ENCODE data around the gene PRKCH.
A peak's percentile ranks its signal among the peaks of the same experiment; 100 is the strongest.

The PRKCH gene

GRCh38 chr14:61437381-61437780 is 116.0 kb downstream of the PRKCH start:
- TF ChIP-seq PAX5 (IDR thresholded peaks at IDR 0.05; ENCODE audit: insufficient read depth, low read length, severe bottlenecking): no peak
- no peak for TF ChIP-seq POLR2AphosphoS5 (IDR thresholded peaks at IDR 0.05; ENCODE audit: low read depth, low read length)
- TF ChIP-seq POLR2A (IDR thresholded peaks at IDR 0.05; ENCODE audit: low read depth, low read length): no peak
- no peak for TF ChIP-seq SPI1 (IDR thresholded peaks at IDR 0.05; ENCODE audit: low read depth, low read length)
- TF ChIP-seq POU2F2 (IDR thresholded peaks at IDR 0.05; ENCODE audit: low read depth, low read length): no peak
- TF ChIP-seq TAF1 (IDR thresholded peaks at IDR 0.05; ENCODE audit: low read depth, low read length): no peak
- no peak for DNase-seq (ENCODE audit: insufficient read length, low spot score)
- no peak for FAIRE-seq

DNA sequence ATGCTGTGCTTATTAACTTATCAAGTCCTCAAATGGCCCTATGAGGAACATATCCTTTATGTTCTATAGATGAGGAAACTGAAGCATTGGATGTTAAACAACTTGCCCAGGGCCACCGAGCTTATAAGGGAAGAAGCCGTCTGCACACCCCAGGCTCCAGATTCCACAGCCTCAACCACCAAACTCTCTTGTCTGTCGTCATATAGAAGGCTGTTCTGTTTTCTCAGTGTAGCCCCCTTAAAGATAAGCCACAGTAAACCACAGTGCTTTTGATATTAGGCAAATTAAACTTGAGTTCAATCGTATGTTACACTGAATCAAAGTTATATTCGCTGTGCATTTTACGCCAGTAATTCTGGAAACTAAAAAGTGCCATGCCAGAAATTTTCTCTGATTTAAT is 116.7 kb downstream of the PRKCH start:
- FAIRE-seq (no peak), DNase-seq (ENCODE audit: insufficient read length, low spot score) (no peak)
- TF ChIP-seq POLR2AphosphoS5 (IDR thresholded peaks at IDR 0.05; ENCODE audit: low read depth, low read length): no peak

GRCh38 chr14:61438497-61438859 is 117.1 kb downstream of the PRKCH start:
- peak; percentile 48 for FAIRE-seq
- TF ChIP-seq POLR2AphosphoS5 (IDR thresholded peaks at IDR 0.05; ENCODE audit: low read depth, low read length) (no peak), TAF1 (IDR thresholded peaks at IDR 0.05; ENCODE audit: low read depth, low read length) (no peak), PAX5 (IDR thresholded peaks at IDR 0.05; ENCODE audit: insufficient read depth, low read length, severe bottlenecking) (no peak), POU2F2 (IDR thresholded peaks at IDR 0.05; ENCODE audit: low read depth, low read length) (no peak), POLR2A (IDR thresholded peaks at IDR 0.05; ENCODE audit: low read depth, low read length) (no peak), SPI1 (IDR thresholded peaks at IDR 0.05; ENCODE audit: low read depth, low read length) (no peak)
- no peak for DNase-seq (ENCODE audit: insufficient read length, low spot score)

DNA sequence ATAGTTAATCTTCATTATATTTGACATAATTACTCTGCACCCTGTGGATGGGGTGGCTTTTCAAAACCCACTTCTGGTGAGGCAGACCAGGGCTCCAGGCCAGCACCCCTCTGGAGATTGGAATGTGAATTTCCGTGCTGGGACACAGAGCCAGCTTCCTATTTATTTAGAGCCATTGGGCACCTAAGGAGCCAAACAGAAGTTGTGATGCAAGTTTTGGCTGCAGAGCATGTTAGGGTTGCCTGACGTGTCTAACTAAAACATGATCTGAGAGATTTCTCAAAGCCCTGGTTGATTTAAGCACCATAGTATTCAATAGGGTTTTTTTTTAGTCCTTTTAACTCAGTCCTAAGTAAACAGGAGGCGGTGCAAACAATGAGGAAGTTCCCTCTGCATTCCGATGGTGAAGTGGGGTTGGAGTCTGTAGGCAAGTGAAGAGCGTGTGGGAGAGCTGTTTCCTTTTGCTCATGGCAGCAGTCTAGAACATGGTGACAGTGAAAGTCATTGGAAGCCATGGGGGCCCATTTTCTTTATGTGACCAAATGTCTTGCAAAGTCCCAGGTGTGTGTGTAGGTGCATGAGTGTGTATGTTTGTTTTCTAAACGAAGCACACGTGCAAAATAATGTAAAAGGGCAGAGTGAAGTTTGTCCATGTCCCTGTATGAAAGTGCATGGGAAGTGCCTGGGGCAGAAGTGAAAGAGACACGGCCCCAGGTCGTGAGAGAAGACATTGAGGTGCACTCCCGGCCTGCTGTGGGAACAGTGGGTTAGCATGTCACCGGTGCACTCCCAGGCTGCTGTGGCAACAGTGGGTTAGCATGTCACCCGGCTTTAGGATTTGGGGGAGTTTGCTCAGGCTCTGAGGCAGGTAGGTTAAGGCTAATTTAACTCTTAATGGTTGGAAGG is 117.7 kb downstream of the PRKCH start:
- peak; percentile 95 for FAIRE-seq
- peak; percentile 34; the same call in 1 of the 2 replicates for TF ChIP-seq POLR2AphosphoS5 (IDR thresholded peaks at IDR 0.05; ENCODE audit: low read depth, low read length)
- no peak for TF ChIP-seq PAX5 (IDR thresholded peaks at IDR 0.05; ENCODE audit: insufficient read depth, low read length, severe bottlenecking)
- TF ChIP-seq TAF1 (IDR thresholded peaks at IDR 0.05; ENCODE audit: low read depth, low read length): no peak
- no peak for TF ChIP-seq POU2F2 (IDR thresholded peaks at IDR 0.05; ENCODE audit: low read depth, low read length)
- peak; percentile 88 for TF ChIP-seq SPI1 (IDR thresholded peaks at IDR 0.05; ENCODE audit: low read depth, low read length)
- peak; percentile 54; the same call in 1 of the 2 replicates for TF ChIP-seq POLR2A (IDR thresholded peaks at IDR 0.05; ENCODE audit: low read depth, low read length)
- no peak for DNase-seq (ENCODE audit: insufficient read length, low spot score)

GRCh38 chr14:61439779-61440418 is 118.5 kb downstream of the PRKCH start:
- FAIRE-seq (peak; percentile 73), DNase-seq (ENCODE audit: insufficient read length, low spot score) (no peak)
- TF ChIP-seq TAF1 (IDR thresholded peaks at IDR 0.05; ENCODE audit: low read depth, low read length) (no peak), POLR2A (IDR thresholded peaks at IDR 0.05; ENCODE audit: low read depth, low read length) (no peak), POU2F2 (IDR thresholded peaks at IDR 0.05; ENCODE audit: low read depth, low read length) (no peak), SPI1 (IDR thresholded peaks at IDR 0.05; ENCODE audit: low read depth, low read length) (no peak), POLR2AphosphoS5 (IDR thresholded peaks at IDR 0.05; ENCODE audit: low read depth, low read length) (no peak), PAX5 (IDR thresholded peaks at IDR 0.05; ENCODE audit: insufficient read depth, low read length, severe bottlenecking) (no peak)

- DNase-seq (ENCODE audit: insufficient read length, low spot score): no peak
- TF ChIP-seq SPI1 (IDR thresholded peaks at IDR 0.05; ENCODE audit: low read depth, low read length): no peak
- TF ChIP-seq POU2F2 (IDR thresholded peaks at IDR 0.05; ENCODE audit: low read depth, low read length): no peak
- no peak for TF ChIP-seq POLR2AphosphoS5 (IDR thresholded peaks at IDR 0.05; ENCODE audit: low read depth, low read length)
- TF ChIP-seq POLR2A (IDR thresholded peaks at IDR 0.05; ENCODE audit: low read depth, low read length): no peak
- TF ChIP-seq PAX5 (IDR thresholded peaks at IDR 0.05; ENCODE audit: insufficient read depth, low read length, severe bottlenecking): no peak
- TF ChIP-seq TAF1 (IDR thresholded peaks at IDR 0.05; ENCODE audit: low read depth, low read length): no peak
- no peak for FAIRE-seq
These were observed 122.1 kb downstream of the PRKCH start for GRCh38 chr14:61443481-61443880.

DNA sequence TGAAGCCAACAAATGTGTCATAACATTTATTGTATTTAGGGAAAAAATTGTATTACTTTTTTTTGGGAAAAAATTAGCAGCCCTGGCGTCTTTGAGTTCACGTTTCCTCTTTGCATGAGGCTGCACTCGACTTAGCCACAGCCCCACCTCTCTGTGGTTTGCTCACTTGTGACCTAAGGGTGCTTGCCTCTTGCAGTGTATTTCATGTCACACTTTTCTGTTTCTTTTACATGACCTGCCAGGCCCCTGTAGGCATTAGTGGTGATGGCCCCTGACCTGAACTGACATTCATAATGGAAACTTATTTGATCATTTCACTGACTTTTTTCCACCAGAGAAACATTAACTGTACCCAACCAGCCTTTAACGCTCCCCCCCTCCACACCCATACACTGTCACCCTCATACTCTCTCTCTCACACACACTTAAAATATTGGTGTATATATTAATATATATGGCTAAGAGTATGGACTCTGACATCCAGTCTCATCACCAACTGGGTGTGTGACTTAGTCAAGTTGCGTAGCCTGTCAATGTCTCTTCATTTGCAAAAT is 122.9 kb downstream of the PRKCH start:
- FAIRE-seq (peak; percentile 93), DNase-seq (ENCODE audit: insufficient read length, low spot score) (no peak)
- TF ChIP-seq POLR2A (IDR thresholded peaks at IDR 0.05; ENCODE audit: low read depth, low read length) (no peak), POLR2AphosphoS5 (IDR thresholded peaks at IDR 0.05; ENCODE audit: low read depth, low read length) (no peak), SPI1 (IDR thresholded peaks at IDR 0.05; ENCODE audit: low read depth, low read length) (peak; percentile 47; the same call in 1 of the 2 replicates), PAX5 (IDR thresholded peaks at IDR 0.05; ENCODE audit: insufficient read depth, low read length, severe bottlenecking) (no peak), POU2F2 (IDR thresholded peaks at IDR 0.05; ENCODE audit: low read depth, low read length) (peak; percentile 70)

GRCh38 chr14:61451491-61451890 is 130.1 kb downstream of the PRKCH start:
- TF ChIP-seq POLR2A (IDR thresholded peaks at IDR 0.05; ENCODE audit: low read depth, low read length) (no peak), POU2F2 (IDR thresholded peaks at IDR 0.05; ENCODE audit: low read depth, low read length) (no peak), SPI1 (IDR thresholded peaks at IDR 0.05; ENCODE audit: low read depth, low read length) (no peak), TAF1 (IDR thresholded peaks at IDR 0.05; ENCODE audit: low read depth, low read length) (no peak), POLR2AphosphoS5 (IDR thresholded peaks at IDR 0.05; ENCODE audit: low read depth, low read length) (no peak), PAX5 (IDR thresholded peaks at IDR 0.05; ENCODE audit: insufficient read depth, low read length, severe bottlenecking) (no peak)
- peak; percentile 66 for FAIRE-seq

GRCh38 chr14:61451891-61452400 is 130.6 kb downstream of the PRKCH start:
- TF ChIP-seq POU2F2 (IDR thresholded peaks at IDR 0.05; ENCODE audit: low read depth, low read length) (no peak), PAX5 (IDR thresholded peaks at IDR 0.05; ENCODE audit: insufficient read depth, low read length, severe bottlenecking) (no peak), SPI1 (IDR thresholded peaks at IDR 0.05; ENCODE audit: low read depth, low read length) (no peak), POLR2A (IDR thresholded peaks at IDR 0.05; ENCODE audit: low read depth, low read length) (no peak), TAF1 (IDR thresholded peaks at IDR 0.05; ENCODE audit: low read depth, low read length) (no peak), POLR2AphosphoS5 (IDR thresholded peaks at IDR 0.05; ENCODE audit: low read depth, low read length) (no peak)
- FAIRE-seq: no peak
- no peak for DNase-seq (ENCODE audit: insufficient read length, low spot score)

More at GRCh38 chr14:61451491-61451890, 130.1 kb downstream of the PRKCH start:
- DNase-seq (ENCODE audit: insufficient read length, low spot score): no peak
